Measurements from ENCODE around the gene RABGGTA.

RABGGTA gene

DNA sequence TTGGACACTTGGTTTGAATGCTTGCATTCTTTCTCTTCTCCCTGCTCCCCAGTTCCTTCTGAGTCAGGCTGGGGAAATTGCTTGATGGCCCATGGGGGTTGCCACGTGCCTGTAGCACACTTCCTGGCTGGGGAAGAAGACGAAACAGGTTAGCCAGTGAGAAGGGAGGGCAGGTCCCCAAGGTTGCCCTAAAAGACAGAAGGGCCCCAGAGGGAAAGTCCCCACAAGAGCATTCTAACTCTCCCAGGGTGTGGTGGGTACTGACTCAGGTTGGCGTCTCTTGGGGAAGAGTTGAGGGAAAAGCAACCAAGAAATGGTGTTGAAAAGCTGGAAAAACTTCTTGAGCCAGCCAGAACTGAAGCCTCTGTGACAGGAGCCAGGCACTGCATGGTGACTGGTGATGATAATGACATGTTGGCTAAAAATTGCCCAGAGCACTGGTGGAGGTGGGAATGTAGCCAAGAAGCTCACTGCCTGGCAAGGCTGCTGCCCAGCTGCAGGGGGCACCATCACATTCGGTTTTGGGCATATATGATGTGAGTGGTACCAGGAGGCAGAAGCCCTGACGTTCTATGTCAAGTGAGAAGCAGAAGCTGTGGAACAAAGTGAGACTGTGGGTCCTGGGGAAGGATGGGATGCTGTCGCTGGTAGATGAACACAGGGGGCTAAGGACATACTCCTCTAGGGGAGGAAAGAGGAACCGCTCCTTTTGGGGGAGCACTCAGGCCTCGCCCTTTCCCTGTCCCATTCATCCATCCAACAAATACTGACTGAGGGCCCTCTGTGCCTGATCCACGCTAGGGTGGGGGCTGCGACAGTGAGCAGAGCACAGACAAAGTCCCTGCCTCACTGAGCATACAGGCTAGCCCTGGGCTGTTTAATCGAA lies 8.1 kb upstream of the RABGGTA start:
- no peak for DNase-seq (ENCODE audit: low read depth)

DNA sequence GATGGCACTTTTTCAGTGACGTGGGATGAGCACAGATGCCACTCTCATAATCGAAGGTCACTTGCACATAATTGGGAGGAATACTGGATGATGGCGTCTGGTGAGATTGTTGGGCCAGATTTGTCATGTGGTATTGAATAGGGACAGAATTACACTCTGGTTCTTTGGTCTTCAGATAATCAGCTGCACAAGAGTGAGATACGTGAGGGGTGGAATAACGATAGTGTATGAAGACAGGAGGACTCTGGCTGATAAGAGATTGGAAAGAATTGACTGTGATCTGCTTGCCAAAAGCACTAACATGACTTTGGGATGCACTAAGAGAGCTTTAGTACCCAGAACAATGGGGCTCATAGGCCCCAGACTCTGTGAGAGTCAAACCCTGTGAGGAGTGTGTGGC lies 7.0 kb upstream of the RABGGTA start:
- DNase-seq (ENCODE audit: low read depth): no peak

DNA sequence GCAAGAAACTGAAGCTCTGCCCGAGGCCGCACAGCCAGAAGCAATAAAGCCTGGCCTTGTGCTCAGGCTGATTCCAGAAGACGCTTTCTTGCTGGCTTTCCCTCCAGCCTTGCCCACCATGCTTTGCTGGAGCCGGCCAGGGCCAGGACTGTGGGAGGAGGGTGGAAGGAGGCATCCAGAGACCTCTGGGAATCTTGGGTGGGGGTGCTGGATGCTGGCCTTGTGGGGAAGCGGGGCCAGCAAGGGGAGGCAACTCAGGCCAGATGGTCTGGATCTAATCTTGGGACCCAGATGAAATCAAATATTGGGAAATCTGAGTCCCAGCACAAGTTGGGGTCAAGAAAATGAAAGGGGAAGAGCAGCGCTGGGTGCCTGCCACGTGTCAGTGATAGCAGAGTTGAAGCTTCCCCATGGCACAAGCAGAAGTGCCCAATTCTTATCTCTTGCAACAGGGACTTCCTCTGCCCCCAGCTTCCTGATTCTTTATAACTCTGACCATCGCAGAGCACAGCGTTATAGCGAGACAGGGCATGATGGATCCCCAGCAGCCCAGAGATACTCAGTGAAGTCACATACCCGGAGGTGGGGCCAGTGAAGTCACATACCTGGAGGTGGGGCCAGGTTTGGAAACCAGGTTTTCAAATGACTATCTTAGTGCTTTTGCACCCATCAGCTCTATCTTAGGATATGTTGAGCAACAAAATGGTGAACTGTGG lies 6.4 kb upstream of the RABGGTA start:
- no peak for DNase-seq (ENCODE audit: low read depth)

DNA sequence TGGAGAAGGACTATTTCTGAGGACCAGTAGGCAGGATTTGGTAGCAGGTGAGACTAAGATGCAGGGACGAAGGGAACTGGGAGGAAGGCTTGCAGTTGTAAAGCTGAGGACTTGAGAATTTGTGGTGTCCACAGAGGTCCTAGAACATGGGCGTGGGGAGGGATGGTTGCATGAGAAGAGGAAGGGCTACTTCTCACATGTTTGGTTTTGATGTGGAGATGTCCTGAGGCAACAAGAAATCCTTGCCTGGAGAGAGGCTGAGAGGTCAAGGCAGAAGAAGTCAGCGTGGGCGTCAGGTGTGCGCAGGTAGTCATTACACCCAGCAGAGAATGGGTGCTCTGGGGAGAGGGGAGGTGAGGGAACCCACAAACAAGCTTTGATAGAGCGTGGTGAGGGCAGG lies 5.7 kb upstream of the RABGGTA start:
- DNase-seq (ENCODE audit: low read depth): no peak

DNA sequence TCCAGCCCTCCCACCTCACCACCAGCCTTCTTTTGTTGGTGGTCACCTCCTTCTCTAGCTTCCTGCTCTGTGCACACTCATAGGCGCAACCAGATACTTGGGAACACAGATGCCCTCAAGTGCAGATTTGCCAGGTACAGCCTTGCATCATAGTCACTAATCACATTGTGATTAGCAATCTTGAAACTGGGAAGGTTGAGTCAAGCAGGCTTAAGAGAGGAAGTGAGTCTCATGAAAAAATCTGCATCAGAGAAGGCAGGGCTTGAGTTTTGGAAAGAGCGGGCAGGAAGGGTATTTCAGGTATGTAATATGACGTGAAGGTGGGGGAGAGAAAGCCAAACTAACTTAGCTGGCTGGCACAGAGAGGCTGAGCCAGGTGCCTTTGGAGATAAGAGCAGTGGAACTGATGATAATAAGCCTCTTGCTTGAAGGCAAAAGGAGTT lies 2.7 kb upstream of the RABGGTA start:
- DNase-seq (ENCODE audit: low read depth): peak; percentile 37

DNA sequence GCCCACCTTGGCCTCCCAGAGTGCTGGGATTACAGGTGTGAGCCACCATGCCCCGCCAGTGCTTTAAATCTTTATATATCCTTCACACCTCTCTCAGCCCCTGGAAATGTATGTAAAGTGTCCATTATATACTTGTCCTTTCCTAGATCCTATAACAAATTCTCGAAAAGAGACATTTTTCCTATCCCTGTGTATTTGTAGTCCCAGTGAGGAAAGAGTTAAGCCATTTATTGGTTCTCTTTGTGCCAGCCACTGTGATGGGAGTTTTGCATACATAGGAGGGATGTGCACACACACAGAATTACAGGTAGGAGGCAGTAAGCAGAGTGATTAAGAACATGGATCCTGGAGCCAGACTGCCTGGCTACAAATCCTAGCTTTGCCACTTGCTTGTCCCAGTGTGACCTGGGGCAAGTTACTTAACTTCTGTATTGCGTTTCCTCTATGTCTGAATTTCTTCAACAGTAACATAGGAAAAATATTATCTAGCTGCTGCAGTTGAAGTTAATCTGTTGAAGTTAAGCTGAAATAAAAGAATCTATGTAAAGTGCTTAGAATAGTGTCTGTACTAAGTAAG lies 2.1 kb upstream of the RABGGTA start:
- no peak for DNase-seq (ENCODE audit: low read depth)

DNA sequence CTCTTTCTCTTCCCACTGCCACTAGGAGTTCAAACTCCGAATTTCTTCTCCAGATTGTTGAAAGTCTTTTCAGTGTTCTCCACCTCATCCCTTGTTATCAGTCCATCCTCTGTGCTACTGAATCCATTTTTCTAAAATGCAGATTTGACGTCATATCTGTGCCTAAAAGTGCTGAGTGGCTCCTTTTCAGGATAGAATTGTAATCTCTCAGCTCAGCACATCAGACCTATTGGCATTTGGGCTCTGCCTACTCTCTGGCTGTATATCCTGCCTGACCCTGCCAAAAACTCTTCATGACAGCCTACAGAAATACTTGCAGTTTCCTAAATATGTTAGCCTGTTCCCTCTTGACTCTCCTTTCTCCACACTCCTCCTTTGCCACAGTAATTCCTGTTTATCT lies 1.1 kb upstream of the RABGGTA start:
- no peak for DNase-seq (ENCODE audit: low read depth)

DNA sequence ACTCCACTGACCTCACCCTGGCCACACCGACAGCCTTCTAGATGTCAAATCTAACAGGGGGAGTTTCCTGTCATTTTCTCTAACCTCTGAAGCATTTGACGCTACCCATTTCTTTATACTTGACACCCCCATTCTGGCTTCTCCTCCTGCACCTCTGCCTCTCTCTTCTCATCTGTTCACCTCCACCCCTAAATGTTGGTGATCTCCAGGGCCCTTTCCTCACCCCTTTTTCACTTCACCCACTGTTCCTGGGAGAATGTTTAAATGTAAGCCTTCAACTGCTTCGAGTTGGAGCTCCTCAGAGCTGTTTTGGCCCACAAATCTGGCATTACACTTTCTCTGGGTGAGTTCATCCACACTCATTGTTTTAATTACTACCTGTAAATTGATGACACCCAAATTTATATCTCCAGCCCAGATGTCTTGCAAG lies 452 bp upstream of the RABGGTA start:
- DNase-seq (ENCODE audit: low read depth): no peak

DNA sequence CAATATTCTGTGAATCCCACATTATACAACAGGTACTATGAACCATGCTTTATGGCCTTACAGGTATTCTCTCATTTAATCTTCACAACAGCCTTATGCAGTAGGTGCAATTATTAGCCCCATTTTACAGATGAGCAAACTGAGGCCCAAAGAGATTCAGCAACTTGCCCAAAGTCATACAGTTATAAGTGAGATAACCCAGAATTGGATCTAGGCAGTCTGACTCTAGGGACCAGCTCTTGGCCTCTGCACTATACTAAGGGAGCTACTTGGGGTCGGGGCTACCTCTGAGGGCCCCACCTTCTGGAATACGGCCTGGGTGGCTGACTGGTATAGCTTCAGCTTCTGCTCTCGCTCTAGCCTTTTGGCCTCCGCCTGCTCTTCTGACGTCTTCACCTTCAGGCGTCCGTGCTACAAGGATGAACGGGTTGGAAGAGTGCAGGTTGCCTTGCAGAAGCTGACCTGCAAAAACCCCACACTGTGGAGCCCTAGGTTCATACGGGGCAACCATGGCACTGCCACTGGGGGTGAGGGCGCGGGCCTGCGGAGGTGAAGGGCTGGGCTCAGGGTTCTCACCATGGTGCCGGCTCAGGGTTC lies 762 bp downstream of the RABGGTA start:
- no peak for DNase-seq (ENCODE audit: low read depth)

DNA sequence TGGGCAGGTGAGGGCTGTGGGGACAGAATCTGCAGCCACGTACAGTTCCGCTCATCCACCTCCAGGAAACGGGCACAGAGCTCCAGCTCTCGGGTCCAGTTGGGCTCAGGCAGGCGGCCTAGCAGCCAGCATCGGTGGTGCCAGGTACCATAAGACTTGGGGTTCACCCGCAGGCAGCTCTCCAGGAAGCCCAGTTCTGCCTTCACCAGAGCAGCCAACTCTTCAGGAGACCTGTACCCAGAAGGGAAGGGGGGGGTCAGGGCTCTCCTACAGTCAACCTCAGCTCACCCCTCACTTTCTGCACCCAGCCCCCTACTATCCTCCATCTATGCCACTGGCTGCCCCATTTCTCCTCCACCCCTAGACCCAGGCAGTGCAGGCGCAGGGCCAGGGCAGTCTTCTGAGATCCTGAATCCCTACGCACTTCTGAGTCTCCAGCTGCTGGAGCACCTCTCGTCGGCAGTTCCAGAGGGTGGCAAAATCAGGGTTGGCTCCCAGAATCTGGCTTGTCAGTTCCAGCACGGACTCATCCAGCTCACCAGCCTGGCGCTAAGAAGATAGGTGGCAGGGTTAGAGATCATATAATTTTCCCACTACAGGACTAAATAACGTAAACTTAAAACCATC lies 1.4 kb downstream of the RABGGTA start:
- DNase-seq (ENCODE audit: low read depth): no peak

DNA sequence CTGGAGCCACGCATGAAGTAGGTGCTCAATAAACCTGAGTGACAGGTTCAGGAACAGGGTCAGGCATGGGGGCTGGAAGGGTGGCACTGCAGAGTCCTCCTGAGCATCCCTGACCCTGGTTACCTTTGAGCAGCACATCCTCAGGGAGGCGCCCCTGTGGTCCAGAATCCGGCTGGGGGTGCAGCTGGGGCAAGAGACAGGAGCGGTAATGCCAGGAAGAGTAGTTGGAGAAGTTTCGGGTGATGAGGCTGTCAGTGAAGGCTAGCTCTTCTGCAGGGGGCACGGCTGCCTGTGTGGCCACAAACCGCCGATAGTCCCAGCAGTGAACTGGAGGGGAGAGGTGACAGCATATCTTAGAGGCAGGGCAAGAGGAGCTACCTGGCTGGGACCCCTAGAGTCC lies 2.0 kb downstream of the RABGGTA start:
- no peak for DNase-seq (ENCODE audit: low read depth)

DNA sequence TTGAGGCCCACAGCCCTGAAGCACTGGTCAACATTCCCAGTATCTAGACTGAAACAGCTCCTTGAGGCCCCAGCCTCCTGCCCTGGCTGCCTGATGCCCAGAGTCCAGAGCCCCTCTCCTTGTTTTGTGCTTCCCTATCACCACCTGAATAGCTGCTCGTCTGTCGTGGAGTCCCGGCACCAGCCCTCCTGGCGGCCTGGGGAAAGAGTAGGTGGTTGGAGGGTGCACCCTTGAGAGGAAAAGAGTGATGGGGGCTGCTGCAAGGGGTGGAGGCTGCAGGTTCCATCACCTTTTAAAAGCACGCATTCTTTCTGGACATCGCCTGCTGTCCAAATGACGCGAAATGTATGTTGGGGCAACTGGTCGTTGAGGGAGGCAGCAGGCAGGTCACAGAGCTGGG lies 3.2 kb downstream of the RABGGTA start:
- DNase-seq (ENCODE audit: low read depth): no peak

DNA sequence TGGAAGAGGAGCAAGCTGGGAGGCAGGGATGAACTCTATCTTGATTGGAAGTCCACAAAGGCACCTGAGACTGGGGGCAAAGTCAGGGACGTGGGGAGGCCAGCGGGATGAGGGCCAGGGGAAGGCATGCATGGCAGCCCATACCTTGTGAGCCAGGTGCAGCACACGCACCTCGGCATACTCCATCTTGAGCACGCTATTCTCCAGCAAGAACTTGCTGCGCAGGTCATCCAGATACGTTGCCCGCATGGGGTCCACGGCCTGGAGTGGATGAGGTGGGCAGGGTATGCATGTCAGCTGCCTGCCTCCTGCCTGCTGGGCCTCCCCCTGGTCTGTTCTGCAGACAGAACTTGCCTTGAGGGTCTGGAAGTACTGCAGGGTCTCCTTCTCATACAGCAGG lies 3.9 kb downstream of the RABGGTA start:
- no peak for DNase-seq (ENCODE audit: low read depth)

DNA sequence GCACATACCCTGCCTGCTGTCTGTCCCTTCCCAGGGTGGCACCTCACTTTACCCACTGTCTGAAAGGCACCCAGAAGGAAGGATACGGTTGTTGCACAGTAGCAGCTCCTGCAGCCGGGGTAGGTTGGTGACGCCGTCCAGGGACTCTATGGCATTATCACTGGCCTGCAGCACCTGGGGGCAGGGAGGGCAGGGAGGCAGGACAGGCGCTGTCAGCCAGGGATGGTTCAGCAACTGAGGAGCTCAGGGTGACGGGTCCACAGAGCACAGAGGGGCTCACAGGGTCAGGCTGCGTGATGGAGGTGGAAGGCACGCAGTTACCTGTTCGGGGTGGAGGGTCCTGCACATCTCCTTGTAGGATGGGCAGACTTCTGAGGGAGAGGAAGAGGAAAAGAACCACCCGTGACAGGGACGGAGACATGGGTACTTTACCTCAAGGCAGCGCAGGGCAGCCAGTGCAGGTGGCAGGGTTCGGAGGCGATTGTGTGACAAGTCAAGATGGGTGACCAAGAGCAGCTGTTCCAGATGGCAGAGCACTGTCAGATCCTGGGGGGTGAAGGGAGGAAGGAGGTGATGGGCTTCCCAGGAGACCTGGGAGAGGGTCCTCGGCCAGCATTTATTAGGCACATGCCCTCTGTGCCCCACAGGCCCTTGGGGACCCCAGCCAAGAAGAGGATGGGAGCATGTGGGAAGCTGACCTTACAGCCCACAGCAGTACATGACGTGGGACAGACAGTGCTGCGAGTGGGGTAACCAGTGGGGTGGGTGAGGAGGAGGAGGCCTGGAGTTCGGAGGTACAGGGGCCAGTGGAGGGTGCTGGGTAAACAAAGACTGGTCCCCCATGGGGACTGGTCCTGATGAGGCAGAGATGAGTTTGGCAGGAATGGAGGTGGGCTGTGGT lies 4.8 kb downstream of the RABGGTA start:
- DNase-seq (ENCODE audit: low read depth): no peak

DNA sequence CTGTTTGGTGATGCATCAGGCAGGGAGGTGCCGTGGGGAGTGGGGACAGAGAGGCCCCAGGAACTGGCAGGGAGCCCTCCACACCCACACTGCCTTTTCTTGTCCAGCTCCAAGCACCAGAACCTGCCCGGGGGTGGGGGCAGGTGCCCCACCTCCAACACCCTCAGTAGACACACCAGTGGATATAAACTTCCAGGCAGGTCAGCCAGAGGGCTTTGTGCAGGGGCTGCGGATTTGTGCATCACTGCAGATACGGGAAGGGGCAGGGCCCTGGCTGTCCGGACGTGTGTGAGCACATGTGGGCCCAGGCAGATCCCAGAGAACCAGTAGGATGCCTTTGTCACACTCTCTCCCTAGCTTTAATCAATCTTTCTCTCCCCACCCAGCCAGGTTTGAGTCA lies 7.1 kb downstream of the RABGGTA start:
- DNase-seq (ENCODE audit: low read depth): no peak

DNA sequence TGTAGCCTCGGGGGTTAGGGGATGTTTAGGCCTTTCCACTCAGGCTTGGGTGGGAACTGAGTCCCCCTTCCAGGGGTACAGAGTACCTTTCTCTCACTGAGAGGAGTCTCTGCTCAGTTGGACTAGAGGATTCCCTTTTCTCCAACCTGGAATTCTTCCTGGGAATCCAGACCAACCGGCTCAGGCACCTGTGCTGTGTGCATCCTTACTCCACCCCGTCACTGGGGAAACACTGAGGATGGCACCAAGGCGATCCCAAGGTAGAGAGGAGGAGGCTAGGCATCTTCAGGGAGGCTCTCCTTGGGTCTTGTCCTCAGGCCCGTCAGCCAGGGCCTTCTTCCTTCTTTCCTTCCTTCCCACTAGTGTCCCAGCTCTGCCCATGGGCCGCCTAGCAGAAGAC lies 7.5 kb downstream of the RABGGTA start:
- DNase-seq (ENCODE audit: low read depth): no peak

DNA sequence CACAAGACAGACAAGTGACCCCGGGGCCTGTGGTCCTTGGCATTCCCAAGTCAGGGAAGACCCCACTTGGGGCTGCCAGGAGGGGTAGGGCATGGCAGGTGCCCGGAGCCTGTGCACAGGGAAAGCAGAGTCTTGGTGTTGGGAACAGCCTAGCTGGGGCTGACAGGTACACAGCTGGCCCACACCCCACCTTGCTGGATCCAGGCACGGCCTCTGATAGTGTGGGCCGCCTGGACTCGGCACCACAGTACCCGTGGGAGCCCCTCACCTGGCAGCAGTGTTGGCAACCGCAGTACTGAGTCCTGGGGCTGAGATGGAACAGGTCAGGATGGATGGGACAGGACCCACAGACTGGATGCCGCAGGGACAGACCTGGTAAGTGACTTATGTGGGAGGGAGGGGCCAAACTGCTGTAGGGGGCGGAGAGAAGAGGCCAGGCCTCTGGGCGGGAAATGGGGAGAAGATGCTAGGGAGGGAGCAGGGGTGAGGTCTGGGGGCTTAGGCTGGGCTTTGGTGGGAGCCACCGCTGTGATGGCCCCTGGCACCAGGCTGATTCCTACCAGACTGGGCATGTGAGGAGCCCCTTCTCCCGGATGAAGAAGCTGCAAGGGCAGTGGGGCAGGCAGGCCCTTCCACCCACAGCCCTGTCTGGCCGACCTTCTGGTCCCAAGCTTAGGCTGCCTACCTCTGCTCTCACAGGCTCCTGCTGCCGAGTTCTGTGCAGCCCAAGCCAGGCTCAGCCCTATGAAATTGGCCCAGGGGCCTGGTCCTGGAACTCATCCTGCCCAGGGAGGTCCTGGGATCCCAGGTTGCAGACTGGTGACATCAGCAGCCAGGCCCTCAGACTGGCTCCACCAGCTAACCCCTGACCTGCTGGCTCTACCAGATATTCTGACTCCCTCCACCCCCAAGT lies 8.3 kb downstream of the RABGGTA start, which contains the start of gene TGM1:
TGM1 (minus strand) TSS at position 357 of the 913 bp plus-strand sequence. CDS start 825 bp downstream, outside the sequence.
- DNase-seq (ENCODE audit: low read depth): no peak

DNA sequence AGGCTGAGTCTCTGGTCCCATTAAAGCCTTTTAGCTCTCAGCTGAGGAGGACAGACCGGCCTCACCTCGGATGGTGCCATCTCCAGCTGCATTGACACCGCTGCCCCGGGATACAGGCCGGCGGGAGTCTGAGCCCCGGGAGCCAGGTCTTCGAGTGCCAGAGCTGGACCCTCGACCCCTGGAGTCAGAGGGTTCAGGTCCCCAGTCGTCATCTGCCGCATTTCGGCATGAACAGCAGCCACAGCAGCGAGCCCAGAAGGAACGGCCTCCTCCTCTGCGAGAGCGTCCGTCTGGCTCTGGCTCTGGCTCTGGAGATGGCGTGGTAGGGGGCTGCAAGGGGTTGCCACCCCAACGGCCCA lies 9.4 kb downstream of the RABGGTA start:
- no peak for DNase-seq (ENCODE audit: low read depth)

DNA sequence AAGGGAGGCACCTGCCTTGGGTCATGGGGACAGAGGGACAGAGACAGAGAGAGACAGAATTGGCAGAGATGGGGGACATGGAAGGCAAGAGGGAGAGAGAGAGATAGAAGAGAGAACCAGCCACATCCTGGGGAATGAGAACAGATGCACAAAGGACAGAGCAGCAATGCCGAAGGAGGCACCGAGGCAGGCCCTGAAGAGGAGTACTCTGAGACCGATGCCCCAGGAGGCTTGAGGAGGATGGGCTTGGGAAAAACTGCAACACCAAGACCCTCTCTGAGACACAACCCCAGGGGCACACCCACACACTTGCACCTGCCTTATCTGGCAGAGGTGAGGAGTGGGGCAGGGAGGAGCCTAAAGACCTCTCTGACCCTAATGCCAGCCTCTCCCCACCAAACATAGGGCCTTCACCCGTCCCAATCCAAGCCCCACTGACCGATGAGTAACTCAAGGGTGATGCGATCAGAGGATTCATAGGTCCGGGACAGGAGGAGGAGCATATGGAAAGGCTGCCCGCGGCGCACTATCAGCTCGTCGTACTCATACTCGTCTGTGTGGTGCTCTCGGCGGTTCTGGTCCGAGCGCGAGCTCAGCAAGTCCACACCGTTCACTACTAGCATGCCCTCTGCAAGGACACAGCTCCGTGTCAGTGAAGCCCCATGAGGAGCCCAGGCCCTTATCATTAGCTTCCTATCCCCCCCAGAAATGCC lies 10.0 kb downstream of the RABGGTA start:
- no peak for DNase-seq (ENCODE audit: low read depth)
